Stimulated activated CD8-positive, alpha-beta memory T cell treated with anti-CD3 and anti-CD28 coated beads, Interleukin-7, amount 100 ng/mL, for 48 hours (primary cell): ENCODE measurements around the gene SLC51B.
"Not testable (repeated sequence)": the region's sequence is repeated elsewhere in the genome, so short reads cannot be mapped to it uniquely, and the experiment has no call there.

Source experiments
- DNase-seq, 2 donors: peaks; one replicate each; pipeline ENCODE4 v3.0.0-alpha.2; 2020; ENCODE audit warnings: low read depth in 1 of 2; ENCODE audit errors: extremely low read depth in 1 of 2

The SLC51B gene

GRCh38 chr15:65062726-65063125, 17.5 kb downstream of the SLC51B start:
- no peak for DNase-seq

GRCh38 chr15:65066001-65066634, 20.9 kb downstream of the SLC51B start:
- DNase-seq, result no peak

- no peak for DNase-seq
Observed at GRCh38 chr15:65066635-65067316, 21.6 kb downstream of the SLC51B start.

GRCh38 chr15:65067317-65067644, 22.1 kb downstream of the SLC51B start:
- DNase-seq, result no peak

- DNase-seq, result no peak
Observed at GRCh38 chr15:65067645-65068402, 22.6 kb downstream of the SLC51B start, which contains the start of gene RASL12. RASL12 (minus strand) TSS chr15:65067991; CDS start chr15:65067835, 156 bp downstream.

GRCh38 chr15:65068403-65068788, 23.2 kb downstream of the SLC51B start:
- no peak for DNase-seq

GRCh38 chr15:65069179-65069578, 24.0 kb downstream of the SLC51B start:
- no peak for DNase-seq

GRCh38 chr15:65069779-65070546, 24.8 kb downstream of the SLC51B start:
- no peak for DNase-seq

- no peak for DNase-seq
Observed at GRCh38 chr15:65071381-65071811, 26.2 kb downstream of the SLC51B start.

GRCh38 chr15:65072027-65072426, 26.8 kb downstream of the SLC51B start:
- DNase-seq, result no peak

- no peak for DNase-seq
Observed at GRCh38 chr15:65072617-65073016, 27.4 kb downstream of the SLC51B start.

GRCh38 chr15:65074946-65075345, 29.8 kb downstream of the SLC51B start:
- not testable (repeated sequence) for DNase-seq

GRCh38 chr15:65075607-65076395, 30.6 kb downstream of the SLC51B start:
- not testable (repeated sequence) for DNase-seq

- DNase-seq, result no peak
Observed at GRCh38 chr15:65076486-65077290, 31.5 kb downstream of the SLC51B start, which contains the start of gene KBTBD13. KBTBD13 (plus strand) TSS chr15:65076746; CDS start chr15:65076816, 70 bp downstream.

- DNase-seq, result no peak
Observed at GRCh38 chr15:65077291-65077980, 32.2 kb downstream of the SLC51B start.

- peak in 1 of 2 donors; percentile 32 for DNase-seq
Observed at GRCh38 chr15:65077981-65078352, 32.8 kb downstream of the SLC51B start.

GRCh38 chr15:65079580-65079979, 34.4 kb downstream of the SLC51B start:
- no peak for DNase-seq

GRCh38 chr15:65081270-65081669, 36.1 kb downstream of the SLC51B start:
- no peak for DNase-seq

GRCh38 chr15:65081758-65082157, 36.6 kb downstream of the SLC51B start:
- peak in 1 of 2 donors; percentile 40 for DNase-seq
